ENCODE results near the gene IKZF2.

The IKZF2 gene

DNA sequence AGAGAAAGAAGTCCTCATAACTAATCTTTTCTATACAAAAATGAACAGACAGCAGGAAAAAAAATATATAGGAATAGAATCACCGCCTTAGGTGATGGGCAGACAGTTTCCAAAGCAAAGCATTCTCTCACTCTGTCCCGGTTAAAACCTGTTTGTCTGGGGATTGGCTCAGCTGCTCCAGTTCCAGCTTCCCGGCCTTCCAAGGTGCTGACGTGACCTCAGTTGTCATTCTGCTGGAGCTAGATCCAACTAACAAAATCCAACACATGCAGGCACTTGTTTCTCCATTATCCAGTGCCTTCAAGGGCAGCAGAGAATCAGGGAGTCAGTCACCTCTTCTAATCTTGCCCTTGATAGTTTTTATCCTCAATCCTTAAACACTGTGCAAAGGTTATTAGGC, 52.8 kb downstream of the IKZF2 start:
- DNase-seq, result no peak

DNA sequence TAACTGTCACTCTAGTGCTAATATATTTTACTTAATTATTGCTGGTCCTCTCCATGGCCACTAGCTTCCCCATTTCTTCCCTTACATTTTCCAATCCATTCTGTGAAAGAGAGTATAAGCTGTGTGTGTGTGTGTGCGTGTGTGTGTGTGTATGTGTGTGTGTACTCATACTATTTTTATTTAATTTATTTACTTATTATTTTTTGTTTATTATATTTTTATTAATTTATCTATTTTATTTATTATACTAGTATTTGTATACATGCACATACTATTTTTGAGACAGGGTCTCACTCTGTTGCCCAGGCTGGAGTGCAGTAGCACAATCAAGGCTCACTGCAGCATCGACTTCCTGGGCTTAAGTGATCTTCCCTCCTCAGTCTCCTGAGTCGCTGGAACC, 59.6 kb downstream of the IKZF2 start:
- no peak for DNase-seq

DNA sequence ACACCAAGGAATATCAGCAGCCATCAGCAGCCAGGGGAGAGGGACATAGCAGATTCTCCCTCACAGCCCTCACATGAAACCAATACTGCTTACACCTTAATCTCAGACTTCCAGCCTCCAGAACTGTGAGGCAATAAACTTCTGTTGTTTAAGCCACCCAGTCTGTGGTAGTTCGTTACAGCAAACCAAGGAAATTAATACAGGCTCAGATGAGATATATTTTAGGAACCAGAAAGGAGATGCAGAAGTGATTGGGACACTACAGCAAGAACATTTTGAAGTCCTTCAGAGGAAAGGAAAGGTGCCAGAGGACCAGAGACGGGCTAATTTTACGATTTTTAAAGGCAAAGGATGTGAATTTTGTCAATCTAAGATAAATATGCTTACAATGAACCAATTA, 60.6 kb downstream of the IKZF2 start:
- no peak for DNase-seq

DNA sequence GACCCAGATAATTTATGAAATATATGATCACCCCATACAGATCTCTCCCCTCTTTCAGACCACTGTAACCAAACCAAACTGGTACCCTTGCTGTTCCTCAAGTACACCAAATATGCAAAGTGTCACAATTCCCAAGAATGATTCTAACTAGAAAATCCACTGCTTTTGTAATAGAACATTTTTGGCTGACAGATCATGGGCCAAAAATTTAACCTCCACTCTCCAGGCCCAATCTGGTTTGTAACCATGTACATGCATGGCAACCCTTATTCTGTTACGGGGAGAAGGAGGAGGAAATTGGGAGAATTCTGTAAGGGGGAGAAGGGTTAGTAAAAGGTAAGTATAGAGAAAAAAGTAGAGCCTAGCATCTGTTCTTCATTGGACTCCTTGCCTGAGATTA, 62.0 kb downstream of the IKZF2 start:
- DNase-seq, result no peak

DNA sequence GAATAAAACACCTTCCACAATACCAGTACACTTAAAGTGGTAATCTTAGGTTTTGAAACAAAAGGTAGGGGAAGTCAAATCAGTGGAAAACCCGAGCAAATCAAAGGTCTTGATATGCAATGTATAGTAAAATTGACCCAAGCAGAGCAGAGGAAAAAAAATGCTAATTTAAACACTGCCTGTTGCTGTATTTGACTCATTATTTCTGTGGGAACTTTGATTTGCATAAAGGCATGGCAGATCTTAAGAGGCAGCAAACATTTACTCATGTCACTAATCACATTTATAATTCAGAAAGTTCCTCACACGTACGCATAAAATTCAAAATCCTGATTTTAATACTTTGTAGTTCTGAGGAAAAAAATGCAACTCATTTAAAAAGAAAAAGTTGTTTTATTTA, 64.4 kb downstream of the IKZF2 start:
- no peak for DNase-seq

DNA sequence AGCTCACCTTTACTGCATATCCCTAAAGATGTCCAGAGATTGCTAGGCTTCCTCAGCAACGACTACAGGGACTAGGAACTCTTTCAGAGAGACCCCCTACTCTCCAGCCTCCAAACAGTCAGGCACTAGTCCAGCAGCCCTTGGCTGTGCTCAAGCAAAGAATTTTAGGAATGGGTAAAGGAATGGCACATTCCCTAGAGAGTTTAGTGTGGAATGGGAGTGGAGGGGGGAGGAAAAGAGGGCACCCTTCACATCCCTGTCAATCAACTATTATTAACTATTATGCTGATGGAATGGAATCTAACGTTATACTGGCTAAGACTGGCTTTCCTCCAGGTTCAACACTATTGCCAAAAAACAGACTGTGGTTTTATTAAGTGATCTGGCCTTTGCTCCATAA, 64.8 kb downstream of the IKZF2 start:
- no peak for DNase-seq

DNA sequence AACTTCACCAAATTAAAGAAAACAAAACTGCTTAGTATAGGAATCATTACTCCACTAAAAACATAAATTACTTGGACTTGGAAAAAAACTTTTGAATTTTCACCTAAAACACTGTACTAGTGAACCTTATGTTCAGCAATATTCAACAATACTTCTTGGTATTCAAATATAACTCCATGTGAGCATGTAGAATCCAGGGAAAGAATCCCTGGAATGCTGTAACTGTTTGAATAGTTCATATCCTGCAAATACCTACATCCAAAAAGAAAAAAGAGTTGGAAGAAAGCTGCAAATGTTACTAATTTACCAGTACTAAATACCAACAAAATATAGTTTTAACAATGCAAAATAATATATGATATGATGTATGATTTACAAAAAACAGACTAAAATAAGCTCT, 65.4 kb downstream of the IKZF2 start:
- DNase-seq, result no peak

DNA sequence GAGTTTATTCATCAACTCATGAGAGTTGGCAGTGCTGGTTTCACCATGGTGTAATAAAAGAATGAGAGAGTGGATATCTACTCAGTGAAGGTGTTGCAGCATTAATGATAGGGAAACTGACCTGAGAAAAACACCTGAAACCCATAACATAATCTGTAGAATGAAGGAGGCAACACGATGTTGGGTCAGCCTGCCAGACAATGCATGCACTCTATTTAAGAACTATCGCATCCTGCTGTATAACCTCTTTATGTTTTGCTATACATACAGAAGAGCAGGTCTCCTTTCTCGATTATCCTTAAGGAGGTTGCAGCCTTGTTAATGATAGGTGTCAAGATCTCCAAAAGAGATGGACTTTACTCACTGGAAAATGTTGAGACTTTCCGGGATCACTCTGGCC, 65.9 kb downstream of the IKZF2 start:
- DNase-seq, result no peak

DNA sequence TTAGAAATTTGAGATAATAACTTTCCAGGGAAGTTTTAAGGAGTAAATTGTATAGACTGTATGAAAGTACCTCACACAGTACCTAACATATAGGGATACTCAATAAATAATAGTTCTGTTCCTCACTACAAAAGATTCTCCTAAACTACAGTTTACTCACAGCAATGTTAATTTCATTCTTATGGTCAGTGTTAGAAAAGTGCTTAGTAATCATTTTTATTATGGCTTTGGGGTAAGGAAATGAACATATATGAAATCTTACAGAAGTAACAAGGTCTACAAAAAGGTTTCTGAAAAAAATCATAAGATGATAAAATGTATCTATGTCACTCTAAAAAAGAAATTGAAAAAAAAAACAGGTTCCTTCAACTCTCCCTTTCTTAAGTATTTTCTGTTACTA, 67.2 kb downstream of the IKZF2 start:
- no peak for DNase-seq

DNA sequence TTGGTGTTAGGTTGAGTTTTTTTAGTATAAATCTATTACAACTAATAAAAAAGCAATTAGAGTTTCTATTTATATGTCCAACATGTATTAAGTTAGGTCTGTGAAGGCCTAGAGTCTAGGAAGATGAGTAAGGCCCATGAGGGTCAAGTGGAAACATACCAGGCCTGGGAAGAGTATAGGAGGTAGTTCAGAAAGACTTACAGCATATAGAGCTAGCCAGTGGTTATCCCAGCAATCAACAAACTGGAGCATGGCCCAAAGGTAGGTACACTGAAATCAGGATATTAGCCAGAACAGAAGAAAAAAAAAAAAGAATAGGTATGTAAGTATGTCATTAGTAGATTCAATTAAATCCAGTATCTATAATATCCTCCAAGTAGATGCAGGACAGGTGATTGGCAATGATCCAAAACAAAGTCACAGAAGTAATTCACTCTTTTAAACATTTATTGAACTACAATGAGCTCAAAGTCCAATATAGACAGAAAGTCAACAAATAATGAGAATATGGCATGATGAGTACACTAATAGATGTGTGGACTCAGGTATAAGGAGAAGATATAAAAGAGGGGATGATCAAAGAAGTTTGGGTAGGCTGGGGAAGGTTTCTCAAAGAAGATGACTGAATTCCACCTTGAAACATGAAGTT, 70.3 kb downstream of the IKZF2 start:
- DNase-seq, result no peak

DNA sequence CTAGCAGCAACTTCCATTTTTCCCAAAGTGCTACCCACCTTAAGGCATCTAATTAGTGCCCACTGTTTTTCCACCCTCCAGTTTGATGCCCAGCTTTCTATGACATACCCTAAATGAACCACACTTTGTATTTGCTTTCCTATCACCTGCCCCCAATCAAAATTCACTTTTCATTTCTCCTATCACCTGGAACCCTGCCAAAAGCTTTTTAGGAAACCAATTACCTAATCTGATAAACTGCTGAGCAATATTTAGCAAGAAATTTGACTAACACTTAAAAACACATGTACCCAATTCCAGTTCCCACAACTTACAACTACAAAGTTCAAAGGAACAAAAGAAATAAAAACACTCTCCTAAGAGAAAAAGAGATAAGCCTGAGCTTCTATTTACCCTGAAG, 71.7 kb downstream of the IKZF2 start:
- DNase-seq, result no peak

DNA sequence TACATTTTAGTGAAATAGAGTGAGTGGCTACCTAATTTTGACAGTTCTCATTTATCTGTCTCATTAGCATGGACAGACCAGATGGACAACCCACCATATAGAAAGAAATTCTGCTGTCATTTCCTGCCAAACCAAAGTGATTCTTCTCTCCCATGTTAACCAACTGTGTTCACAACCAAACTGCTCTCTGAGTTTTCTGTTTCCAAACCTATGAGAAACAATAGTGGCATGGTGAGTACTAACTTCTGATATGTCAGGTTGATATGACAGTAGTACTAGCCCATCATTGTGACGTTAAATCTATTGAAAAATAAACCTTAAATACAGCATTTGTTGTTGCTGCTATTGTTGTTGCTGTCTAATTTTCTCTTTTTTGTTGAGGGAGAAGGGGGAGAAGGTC, 72.7 kb downstream of the IKZF2 start:
- no peak for DNase-seq

DNA sequence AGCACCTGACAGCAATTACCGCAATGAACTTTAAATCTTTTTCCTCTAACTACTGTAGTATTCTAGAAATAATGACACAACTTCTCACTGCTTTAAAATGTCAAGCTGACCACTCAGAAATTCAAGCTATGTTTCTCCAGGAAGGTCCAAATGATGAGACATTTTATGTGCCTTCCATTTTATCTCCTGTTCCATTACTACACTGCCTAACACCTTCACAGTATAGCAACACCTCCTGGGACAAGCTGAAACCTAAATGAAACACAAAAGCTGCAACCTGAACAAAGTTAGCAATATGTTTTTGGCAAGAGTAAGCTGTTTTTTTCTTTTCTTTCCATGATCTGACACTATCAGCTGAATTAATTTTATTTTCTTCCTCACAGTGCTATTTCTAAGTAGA, 81.9 kb downstream of the IKZF2 start:
- no peak for DNase-seq

DNA sequence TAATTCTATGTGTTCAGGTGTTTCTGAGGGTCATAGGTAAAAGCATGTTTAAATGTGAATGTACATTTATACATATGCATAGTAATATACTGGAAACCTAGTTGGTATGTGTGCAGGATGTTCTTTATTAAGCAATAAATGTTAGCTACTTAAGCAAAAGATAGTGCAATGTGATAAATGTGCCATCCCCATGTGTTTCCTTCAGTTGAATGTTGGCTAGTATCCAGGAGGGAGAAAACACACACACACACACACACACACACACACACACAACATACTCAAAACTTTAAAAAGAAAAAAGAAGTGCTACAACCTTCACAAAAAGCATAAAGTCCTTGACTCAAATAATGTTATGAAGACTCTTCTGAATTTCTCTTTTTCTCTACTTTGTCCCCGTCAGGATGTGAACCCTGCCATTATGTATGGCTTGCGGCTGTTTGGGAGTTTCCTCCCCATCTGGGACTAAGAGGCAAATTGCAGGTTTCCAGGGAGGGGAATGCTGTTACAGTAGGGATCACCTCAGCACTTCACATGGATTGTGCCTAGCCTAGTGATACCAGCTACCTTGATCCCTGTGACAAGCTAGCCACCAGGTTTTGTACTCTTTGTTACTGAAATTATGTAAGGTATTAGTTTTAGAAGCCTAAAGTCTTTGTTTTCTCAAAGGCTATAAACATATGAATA, 82.6 kb downstream of the IKZF2 start:
- no peak for DNase-seq

DNA sequence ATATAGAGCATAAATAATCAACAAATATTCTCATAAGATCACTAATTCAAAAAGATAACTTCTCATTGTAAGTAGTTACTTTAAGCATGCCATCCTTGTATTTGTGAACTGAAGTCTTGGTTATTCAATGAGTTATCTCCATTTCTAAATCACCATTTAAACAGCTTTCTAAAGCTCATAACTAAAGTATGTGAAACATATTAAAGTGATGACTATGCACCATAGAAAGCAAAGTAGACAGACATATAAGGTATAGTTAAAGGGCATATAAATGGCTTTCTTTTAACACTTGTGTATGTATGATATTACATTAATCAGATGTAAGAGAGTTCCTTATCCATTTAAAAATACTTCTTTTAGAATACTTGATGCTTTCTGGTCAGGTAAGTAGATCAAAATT, 83.5 kb downstream of the IKZF2 start:
- DNase-seq, result no peak

DNA sequence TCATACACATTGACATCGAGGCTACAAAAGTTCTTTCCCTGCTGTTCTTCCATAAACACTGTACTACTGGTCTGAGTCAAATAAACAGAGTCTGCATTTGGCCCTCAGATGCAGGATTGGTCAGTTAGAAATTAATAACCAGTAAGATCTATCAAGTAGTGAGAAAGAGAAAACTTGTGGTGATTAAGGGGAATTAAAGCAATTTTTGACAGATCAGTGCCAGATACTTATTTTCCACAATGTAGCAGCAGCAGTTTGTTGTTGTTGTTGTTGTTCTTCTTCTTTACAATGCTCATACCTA, 85.0 kb downstream of the IKZF2 start:
- no peak for DNase-seq

DNA sequence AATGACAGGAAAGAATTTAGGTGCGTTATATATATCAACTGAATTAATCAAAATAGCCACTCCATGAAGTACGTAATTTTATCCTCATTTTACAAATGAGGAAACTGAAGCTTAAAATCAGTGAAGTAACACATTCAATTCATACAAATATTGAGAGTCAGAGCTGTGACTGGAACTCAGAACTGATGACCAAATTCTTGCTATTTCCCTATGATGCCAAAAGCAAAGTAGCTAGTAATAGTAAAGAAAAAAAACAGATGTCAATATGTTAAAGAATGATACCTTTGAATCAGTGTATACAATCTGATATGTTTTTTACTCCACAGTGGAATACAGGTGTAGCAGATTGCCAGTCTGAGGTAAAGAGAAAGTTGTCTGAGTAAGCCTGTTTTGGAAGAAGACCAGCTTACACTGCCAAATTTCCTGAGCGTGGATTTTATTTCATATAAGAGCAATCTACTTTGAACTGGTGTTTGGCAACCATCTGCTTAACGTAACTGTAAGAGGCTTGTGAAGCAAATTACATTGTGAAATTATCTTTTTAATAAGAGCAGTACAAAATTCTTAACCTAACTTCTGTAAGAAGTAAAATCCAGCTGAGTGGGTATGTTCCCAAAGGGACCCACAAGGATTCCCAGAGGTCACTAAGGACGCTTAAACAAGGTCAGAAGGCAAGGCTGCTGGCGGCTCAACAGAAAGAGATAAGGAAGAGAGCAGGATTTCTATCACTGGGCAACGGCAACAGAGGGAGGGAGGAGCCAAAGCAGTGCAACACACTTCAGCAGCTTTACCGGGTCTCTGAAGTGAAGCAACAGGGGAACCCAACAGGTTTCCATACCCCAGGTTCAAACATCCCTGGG, 85.6 kb downstream of the IKZF2 start:
- DNase-seq, result peak; percentile 14

DNA sequence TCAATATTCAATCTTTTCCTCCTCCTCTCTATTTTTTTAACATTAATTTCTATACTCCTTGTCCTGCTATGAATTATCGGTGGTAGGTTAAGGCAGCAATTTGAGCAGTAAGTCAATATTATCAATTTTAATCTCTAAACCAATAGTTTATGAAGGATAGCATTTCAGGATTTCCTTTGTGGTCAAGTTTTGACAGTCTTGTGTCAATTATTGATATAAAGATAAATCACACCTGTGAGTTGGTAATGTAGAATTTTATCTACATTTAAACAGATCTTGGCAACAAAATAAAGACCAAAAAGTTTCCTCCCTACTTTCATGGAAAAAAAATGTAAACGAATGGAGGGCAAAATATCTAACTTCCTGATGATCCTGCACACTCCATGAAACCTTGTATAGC, 87.3 kb downstream of the IKZF2 start:
- no peak for DNase-seq

DNA sequence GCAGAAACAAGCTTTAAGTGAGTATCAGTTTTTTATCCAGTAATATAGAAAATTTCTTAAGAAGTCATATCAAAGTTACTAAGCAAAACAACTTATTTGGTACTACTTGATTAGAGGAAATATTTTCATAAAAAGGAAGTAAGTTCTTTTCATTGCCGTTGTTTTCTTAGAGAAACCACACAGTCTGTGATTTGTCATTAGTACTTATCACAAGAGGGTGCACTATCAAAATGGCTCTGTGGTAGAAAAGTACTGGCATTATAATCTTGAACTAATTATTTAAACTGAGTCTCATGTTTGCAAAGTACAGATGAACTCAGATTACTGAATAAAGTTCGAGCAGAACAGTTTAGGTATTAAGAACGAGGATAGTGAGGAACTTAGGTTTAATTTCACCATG, 93.4 kb downstream of the IKZF2 start:
- no peak for DNase-seq

DNA sequence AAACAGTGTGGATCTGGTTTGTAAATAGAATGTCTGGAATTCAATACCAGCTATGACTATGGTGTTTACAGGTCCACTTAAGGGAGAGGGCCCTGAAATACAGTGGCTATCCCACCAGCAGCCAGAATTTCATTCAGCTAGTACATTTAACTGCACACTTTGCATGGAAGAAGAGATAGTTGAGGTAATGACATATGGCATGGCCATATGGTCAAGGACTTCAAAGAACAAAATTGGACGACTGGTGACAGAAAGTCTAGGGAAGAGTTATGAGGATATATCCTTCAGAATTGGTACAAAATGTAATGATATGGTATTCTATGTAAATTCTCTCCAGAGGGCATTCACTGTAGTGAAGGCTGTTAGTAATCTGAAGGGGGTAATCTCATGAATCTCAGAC, 105.0 kb downstream of the IKZF2 start:
- DNase-seq, result no peak

DNA sequence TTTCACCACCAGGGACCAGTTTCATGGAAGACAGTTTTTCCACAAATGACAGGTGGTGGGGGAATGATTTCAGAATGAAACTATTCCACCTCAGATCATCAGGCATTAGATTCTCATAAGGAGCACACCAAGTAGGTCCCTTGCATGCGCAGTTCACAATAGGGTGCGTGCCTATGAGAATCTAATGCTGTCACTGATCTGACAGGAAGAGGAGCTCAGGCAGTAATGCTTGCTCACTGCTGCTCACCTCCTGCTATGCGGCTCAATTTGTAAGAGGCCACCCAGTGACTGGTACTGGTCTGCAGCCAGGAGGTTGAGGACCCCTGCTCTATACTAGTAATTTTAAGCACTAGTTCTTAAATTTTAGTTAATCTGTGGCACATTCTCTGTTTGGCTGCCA, 107.8 kb downstream of the IKZF2 start:
- no peak for DNase-seq

DNA sequence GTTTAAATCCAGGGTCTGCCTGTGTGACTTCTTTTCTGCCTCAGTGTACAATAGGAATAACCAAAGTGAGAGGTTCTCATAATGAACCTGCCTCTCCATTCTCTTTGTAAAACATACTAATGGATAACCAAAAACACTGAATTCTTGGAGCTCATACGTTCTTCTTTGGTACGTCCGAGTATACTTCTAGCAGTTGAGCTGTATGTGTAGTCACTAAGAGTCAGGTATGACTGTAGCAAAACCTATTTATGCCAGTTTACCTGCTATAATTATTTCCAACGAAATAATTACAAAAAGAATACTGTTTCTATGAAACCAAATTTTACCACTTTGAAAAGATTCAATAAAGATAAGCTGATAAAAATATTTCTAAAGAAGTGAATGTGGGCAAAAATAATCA, 109.2 kb downstream of the IKZF2 start:
- DNase-seq, result no peak

DNA sequence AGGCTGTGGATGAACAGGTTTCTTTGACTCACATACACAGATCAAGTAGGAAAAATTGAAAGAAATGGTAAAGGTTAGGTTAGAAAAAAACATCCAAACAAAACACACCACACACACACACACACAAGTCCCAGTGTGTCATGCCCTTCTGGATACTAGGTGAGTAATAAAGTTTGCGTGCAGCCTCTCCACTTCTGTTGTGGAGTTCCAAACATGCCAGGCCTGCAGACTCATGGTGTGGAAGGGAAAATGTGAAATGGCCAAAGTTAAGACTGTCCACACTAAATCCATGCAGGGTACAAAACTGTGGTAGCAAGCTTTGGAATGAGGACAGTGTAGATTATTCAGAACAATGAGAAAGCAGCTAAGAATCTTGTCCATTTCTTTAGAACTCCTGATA, 114.6 kb downstream of the IKZF2 start:
- no peak for DNase-seq

DNA sequence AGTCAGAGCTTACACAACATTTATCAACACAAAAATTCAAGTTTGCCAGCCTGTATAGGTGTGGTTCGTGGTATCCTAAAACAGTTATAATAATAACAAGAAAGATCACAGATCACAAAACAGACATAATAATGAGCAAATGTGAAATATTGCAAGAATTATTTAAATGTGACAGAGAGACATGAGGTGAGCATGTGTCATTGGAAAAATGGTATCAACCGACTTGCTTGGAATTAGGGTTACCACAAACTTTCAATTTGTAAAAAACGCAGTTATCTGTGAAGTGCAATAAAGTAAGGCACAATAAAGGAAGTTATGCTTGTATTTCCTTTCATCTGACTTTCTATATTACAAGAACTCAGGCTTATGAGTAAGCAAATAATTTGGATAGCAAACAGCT, 116.8 kb downstream of the IKZF2 start:
- no peak for DNase-seq

DNA sequence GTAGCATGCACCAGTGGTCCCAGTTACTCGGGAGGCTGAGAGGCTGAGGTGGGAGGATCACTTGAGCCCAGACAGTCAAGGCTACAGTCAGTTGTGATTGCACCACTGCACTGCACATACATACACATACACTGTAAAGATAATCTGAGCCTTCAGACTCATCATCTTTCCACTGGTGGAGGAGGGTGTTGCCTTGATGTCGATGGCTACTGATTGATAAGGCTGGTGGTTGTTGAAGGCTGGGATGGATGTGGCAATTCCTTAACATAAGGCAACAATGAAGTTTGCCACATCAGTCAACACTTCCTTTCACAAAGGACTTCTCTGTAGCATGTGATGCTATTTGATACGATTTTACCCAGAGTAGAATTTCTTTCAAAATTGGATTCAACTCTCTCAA, 118.8 kb downstream of the IKZF2 start:
- no peak for DNase-seq

All from CD4-positive, alpha-beta T cell treated with Interleukin-21 for 1 hour (primary cell).